Stimulated activated CD8-positive, alpha-beta memory T cell treated with anti-CD3 and anti-CD28 coated beads, Interleukin-2, amount 100 ng/mL, for 1 hour (primary cell): ENCODE data around the gene PRR23E.

ENCODE experiments used
- DNase-seq, 2 donors: peaks; one replicate each; pipeline ENCODE4 v3.0.0-alpha.2; 2020; ENCODE audit warnings: low read depth in 2 of 2

Gene PRR23E

DNA sequence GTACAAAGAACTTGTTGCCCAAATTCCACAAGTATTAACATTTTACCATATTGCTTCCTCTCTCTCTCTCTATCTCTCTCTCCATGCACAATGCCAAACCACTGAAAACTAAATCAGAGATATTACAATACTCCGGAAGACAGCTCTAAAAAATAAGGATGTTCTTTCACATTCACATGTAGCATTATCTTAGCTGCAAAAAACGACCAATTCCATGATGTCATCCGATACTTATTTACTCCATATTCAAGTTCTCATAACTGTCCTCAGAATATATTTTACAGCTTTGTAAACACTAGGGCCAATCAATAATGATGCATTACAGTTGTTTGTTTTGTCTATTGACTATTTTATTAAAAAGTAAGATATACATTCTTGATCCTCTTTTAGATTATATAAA is 7.7 kb upstream of the PRR23E start:
- no peak for DNase-seq

DNA sequence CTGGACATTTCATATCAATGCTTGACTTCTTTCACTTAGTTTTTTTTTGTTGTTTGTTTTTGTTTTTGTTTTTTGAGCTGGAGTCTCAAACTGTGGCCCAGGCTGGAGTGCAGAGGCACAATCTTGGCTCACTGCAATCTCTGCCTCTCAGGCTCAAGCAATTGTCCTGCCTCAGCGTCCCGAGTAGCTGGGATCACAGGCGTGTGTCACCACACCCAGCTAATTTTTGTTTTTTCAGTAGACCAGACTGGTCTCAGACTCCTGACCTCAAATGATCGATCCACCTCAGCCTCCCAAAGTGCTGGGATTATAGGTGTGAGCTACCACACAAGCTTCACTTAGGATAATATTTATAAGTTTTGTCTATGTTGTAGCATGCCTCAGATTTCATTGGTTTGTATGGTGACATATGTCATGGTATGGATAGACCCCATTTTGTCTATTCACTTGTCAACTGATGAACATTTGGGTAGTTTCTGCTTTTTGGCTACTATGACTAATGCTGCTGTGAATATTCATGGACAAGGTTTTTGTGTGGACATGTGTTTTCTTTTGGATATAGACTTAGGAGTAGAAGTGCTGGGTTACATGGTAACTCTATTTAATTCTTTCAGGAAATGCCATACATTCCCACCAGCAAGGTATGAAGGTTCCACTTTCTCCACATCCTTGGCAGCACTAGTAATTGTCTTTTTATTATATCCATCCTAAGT is 6.8 kb upstream of the PRR23E start:
- DNase-seq: no peak

DNA sequence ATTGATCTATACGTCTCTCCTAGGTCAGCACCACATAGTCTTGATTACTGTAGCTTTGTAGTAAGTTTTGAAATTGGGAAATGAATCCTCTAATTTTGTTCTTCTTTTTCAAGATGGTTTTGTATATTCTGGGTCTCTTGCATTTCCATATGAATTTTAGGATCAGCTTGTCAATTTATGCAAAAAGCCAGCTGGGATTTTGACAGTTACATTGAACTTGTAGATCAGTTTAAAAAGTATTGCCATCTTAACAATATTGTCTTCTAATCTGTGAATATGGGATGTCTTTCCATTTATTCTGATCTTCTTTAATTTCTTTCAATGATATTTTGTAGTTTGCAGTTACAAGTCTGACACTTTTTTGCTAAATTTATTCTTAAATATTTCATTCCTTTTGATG is 5.6 kb upstream of the PRR23E start:
- no peak for DNase-seq

DNA sequence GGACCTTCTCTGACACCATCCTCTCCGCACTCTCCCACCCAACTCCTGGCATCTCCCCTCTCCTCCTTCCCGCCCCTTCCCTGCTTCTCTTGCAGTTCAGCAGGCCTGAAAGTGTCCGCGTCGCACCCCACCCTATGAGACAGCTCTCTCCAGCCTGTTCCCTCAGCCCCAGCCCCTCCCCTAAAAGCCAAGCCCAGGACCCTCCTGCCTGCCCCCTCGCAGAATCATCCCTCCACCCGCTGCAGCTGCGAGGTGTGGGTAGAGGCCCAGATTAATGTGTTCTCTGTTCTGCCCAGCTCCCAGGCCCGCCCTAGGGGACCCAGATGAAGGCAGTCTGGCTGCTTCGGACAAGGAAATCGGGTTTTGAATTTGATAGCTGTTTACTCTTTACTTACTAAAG is 410 bp downstream of the PRR23E start:
- DNase-seq: no peak

DNA sequence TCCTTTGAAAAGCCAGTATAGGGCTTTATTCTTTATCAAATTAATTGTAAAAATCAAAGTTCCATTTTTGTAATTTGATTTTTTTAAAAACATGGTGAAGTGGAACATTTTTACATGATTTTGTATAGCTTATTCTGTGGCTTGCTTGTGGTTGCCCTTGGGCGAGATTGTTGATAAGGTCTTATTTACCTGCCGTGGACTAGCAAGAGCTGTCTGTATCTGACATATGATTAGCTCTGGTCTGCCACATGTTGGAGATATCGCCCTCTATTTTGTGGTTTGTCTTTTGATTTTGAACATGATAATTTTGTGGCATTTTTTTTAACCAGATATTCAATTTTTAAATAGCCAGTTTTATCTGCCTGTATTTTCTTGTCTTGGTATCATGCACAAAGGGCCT is 844 bp downstream of the PRR23E start:
- no peak for DNase-seq

DNA sequence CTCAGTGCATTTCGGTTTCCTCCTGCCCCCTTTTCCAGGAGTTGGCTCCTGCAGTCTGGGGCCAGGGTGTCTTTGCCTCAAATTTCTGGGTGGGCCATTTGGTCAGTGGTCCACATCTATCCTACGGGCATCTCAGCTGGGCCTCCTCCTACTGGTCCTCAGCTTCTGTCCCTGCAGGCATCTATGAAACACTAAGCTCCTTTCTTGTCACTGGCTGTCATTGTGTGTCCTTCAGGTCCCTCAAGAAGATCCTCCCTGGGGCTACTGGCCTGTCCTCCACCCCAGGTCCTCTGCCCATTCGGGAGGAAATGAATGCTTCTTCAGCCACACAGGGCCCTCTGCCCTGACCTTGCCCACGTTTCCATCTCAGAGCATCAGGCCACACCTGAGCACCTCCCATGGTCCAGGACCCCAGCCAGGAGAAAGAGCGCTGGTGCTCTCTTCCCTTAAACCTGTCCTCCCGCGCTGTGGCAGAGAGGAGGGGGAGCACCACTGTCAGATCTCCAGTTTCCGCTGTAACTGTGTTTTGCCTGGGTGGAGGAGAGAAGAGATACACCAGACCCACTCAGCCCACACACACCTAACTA is 1.8 kb downstream of the PRR23E start:
- no peak for DNase-seq

DNA sequence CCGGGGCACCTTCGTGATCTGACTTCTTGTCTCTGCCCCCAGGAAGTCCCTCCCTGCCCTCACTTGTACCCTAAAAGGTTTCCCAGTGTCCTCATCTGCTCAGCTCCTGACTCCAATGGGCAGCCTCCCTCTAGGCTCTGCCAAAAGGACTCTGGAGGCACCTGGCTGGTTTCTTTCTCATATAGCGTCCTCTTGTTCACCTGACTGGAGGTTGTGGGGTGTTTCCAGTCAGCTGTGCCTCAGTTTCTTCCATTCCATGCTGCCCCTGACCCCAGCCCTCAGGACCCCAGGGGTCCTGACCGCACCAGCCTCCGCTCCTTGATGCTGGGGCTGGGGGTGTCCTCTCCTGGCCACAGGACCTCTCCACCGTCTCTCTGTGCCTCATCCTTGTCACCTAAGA is 2.5 kb downstream of the PRR23E start:
- DNase-seq: no peak

DNA sequence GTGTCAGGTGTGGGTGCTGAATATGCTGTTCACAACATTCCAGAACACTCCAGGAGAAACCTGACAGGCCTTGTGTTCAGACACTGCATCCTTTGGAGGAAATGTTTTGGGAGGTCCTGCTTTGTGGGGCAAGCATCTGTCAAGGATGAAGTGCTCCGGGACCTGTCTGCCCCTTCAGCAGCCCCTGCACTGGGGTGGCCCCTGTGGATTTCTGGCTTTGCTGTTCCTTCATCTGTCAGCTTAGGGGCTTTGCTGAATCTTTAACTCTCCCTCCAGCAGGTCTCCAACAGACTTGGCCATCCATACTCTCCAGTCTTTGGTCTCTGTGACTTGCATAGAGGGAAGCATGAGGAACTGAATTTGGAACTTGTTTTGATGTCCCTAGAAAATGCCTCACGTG is 3.1 kb downstream of the PRR23E start:
- DNase-seq: no peak

DNA sequence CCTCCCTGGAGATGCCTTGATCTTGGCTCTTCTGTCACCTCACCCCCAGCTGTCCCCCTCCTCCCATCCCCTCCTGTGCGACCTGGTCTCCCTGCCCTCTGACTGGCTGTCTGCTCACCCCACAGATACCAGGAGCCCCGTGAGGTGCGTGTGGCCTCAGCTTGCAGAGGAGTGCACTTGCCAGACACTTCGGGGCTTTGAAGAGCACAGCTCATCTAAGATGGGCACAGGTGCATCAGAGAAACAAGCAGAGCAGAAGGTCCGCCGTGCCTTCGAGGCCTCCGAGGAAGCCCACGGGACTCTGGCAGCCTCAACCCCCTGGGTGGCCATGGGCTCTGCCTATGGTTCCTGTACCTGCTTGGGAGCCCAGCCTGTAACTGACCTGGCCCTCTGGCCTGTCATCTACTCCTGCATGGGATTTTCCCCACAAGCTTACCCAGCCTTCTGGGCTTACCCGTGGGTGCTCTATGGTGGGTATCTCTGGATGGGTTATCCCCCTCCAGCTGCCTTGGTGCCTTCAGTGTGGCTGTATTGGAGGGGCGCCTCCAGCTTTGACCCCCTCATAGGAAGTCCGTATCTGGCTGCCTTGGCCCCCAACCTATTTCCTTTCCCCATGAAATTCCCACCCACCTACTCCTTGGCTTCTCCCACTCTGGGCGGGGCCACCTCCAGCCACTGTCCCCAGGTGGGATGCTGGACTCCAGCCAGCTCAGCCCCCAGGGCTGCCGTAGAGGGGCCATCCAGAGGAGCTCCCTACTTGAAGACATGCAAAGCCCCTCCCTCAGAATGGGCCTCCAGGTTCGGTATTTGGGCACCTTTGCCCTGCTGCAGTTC is 3.8 kb downstream of the PRR23E start:
- no peak for DNase-seq

DNA sequence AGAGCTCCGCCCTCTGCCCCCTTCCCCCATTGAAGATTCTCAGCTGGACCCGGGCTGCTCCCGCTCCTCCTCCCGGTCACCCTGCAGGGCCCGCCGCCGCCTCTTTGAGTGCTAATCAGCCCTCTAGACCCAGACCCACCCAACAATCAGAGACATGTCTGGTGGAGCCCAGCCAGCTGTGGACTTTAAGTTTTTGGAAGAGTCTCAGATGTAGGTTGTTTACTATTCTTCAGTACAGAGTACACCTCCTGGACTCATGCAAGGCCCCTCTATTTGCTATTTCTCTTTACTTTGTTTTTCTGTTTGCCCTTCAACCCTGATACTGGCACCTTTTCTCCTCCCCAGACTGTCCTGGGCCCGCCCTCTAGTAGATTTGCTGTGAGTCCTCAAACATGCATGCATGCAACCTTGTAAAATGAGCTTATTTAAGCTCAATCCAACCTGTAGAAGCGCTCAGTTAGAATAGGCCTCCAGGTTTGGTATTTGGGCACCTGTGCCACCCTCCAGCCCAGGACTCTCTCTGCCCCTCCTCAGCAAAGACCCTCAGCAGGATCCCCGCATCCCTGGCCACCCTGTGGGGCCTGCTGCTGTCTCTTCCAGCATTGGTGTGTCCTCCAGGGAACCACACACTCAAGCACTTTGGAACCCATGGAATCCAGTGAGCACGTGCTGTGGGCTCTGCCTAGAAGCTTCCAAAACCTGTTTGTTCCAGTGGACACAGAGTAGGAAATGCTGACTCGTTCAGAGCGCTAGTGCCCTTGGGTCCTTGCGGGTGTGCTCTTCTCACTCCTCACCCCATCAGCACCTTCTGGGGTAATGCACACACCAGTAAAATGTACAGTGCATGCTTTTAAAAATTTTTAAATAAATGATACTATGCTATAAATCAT is 4.6 kb downstream of the PRR23E start:
- DNase-seq: no peak

DNA sequence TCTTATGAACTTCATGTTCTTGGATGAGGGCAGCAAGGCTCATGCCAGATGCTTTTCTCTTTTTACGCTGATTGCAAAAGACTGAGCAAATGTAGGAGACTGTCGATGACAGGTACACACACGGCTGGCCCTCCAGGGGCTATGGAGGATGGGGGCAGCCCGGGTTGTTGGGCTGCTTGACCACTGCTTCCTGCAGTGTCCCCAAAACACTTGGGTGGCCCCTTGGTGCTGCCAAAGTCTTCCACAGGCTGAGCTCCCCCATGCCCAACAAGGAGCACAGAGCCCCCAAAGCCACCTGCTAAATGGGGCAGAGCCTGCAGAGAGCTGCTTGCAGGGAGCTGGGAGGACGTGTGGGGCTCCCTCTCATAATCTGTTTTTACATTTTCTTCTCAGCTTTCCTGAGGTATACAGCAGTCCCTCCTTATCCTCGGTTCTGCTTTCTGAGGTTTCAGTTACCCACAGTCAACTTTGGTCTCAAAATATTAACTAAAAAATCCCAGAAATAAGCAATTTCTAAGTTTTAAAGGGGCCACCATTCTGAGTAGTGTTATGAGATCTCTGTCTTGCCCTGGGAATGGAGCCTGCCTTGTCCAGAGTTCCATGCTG is 7.3 kb downstream of the PRR23E start:
- DNase-seq: no peak

DNA sequence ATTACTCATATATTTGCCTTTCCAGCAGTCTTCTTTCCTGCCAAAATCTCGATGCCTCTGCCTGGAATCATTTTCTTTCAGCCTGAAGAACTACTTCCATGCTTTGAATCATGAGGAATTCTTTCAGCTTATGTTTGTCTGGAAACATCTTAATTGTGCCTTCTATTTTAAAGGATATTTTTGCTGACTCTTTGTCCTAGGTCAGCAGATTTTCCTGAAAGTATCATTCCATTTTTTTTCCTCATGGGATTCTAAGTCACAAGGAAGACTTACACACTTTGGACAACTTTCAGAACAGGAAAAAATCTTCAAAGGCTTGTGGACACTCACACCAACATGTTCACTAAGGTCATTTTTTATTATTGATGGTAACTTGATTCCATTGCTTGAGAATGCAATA is 10.1 kb downstream of the PRR23E start:
- no peak for DNase-seq

DNA sequence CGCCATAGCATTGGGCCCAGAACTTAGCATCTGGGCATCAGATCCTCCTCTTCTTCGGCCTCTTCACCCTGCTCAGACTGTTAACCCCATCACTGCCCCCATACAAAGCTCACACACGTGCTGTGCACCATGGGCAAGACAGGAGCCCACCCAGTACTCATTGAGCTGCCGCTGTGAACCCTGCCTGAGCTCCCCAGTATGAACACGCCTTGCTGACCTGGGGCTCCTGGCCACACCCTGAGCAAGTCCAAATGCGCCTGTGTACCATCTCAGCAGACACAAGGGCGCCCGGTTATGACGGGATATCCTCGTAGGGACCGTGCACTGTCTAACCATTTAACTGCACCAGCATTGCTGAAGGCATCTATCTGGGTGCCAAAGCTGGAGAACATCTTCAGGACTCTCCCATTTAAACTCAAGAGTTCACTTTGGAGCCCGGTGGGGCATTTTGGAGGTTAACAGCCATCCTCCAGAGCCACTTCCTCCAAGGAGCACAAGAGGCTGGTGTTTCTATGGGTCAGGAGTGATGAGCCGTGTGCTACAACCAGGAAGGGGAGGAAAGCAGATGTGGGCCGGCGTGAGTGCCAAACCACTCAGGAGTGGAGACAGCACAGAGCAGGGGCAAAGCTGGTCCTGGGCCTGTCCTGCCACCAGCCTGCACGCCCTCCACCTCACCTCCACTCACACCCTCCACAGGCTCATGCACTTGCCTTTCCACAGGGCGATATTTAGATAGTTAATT is 12.1 kb downstream of the PRR23E start:
- no peak for DNase-seq

DNA sequence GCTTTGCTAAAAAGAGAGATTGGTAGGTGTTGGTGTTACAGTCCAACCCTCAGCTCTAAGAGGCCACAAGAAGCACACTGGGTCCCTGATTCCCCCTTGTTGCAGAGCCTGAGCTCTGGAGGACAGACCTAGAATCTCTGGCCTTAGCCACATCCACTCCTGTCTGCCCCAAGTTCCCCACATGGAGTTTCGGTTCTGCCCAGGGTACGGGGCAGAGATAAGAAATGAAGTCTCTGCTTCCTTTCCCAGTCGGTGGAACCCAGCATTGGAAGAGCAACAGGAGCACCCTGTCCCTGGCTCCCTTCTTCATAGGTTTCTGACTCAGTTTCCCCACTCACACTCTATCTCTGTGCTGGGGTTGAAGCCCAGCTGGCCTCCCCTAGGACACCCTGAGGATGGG is 13.2 kb downstream of the PRR23E start:
- DNase-seq: no peak

DNA sequence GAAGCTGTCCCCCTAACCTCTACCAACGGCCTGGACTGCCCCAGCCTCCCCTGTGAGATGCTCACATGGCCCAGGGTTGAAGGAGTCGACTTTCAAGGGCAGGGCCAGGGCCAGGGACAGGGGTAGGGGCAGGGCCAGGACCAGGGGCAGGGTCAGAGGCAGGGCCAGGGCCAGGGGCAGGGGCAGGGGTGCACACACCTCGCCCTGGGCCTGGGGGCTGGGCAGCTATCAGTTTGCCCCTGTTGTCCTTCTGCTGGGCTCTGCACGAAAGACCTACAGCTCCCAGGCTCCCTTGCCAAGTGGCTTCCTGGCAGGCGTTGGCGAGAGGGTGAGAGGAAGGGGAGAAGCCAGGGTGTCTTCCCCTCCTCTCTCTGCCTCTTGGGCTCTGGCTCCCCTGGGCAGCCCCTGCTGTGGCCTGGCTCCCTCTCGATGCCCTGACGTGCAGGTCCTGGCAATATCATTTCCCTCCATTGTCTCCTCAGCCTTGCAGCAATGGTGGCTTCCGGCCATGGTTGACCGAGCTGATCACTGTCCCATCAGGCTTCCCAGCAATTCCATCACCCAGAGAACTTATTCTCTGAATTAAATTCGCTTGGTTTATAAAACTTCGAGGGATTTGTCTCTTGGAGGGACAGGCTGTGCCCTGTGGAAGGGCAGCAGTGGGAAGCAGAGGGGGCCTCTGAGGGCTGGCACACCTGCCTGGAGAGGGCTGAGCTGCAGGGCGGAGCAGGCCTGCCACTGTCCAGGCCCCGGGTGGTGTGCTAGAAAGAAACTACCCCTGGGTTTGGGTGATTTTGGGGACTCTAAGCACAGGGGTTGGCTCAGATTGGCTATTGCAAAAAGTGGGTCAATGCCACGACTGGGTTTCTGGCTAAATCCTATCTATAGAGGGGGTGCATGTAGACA is 13.9 kb downstream of the PRR23E start:
- DNase-seq: no peak

DNA sequence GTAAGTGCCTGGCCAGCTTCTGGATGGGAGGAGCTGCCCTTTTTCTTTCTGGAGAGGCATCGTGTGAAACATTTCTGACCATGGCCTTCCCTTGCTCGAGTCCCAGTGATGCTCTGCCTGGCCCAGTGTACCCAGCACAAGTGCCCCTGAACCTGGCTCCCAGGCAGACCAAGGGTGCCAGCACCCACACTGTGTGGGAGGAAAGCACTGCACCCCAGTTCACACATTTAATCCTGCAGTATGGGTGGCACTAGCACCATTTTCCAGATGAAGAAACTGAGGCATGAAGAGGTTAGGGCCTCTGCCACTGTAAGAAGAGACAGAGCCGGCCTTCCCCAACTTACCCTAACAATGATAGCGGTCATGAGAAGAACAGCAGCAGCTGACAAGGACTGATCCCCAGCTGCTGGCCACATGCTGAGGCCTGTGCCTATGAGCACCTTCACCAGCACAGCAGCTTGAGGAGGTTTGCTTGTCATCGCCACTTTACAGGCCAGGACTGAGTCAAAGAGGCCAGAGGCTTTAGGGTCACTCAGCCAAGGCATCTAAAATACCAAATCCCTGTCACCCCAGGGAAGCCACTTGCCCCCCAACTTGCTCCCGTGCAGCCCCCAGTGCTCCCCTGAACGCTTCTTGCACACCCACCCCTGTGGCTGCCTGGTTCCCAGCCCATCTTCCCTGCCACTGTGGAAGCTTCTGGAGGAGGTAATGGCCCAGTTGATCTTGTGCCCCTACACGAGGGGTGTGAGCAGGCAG is 15.0 kb downstream of the PRR23E start:
- no peak for DNase-seq

DNA sequence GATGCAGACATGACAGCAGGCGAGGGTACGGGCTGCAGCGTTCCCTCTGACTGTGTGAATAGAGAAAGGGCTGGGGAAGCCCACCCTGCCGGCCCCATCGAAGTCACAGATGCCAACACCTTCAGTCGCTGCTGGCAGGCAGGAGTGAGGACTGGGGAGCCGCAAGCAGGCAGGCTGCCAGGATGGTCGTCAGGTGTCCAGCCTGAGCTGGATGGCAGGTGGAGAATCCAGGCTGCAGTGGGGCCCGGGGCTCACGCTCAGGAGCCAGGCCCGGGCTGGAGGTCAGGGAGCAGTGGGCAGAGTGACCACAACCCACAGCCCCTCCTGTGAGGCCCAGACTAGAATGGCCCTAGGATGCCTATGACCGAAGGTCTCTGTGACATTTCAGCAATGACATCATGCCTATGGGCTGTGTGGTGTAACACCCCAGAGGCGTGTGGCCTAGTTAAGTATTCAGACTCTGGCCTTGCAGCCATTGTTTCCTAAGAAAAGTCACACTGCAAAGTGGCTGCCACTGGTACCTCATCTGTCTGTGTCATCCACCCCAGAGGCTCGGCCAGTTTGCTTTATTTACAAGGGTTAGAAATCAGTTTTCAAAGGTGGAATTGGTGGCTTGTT is 15.7 kb downstream of the PRR23E start:
- no peak for DNase-seq

DNA sequence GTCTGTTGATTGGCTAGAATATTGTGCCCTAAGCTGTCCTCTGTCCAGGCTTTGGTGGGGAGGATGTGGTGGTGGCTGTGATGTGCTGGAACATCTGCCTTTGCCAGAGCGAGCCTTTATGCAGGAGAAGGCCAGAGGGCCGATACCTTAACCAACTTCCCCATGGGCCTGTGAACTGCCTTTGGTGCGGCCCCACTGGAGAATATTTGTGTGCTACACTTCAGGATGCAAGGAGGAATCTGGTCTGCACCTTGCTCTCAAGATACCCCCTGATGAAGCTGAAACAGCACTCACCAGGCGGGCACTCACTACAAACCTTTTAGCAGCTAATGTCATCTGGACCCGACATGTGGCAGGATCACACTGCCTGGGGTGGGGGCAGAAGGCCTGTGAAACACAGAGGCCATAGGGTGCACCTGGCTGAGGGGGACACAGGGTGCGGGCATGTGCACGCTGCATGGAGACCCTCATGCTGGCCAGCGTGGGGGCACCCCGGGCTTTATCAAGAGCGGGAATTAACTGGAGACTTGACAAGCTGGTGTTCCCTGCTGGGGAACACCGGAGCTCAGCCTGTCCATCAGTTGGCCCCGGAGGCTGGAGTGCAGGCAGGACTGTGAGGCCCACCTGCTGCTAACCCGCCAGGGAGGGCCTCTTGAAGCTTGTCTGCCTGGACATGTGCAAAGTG is 16.4 kb downstream of the PRR23E start:
- DNase-seq: no peak
